Measurements from ENCODE around the gene KRT7. TPM values are rescaled to one million over a fixed set of nuclear protein-coding genes. Genes with fewer than 3 reads are reported as not detected.
A peak's percentile ranks its signal among the peaks of the same experiment; 100 is the strongest.

The KRT7 gene
- total RNA-seq, 1 experiment from 2014 or later, result 10.0 TPM

DNA sequence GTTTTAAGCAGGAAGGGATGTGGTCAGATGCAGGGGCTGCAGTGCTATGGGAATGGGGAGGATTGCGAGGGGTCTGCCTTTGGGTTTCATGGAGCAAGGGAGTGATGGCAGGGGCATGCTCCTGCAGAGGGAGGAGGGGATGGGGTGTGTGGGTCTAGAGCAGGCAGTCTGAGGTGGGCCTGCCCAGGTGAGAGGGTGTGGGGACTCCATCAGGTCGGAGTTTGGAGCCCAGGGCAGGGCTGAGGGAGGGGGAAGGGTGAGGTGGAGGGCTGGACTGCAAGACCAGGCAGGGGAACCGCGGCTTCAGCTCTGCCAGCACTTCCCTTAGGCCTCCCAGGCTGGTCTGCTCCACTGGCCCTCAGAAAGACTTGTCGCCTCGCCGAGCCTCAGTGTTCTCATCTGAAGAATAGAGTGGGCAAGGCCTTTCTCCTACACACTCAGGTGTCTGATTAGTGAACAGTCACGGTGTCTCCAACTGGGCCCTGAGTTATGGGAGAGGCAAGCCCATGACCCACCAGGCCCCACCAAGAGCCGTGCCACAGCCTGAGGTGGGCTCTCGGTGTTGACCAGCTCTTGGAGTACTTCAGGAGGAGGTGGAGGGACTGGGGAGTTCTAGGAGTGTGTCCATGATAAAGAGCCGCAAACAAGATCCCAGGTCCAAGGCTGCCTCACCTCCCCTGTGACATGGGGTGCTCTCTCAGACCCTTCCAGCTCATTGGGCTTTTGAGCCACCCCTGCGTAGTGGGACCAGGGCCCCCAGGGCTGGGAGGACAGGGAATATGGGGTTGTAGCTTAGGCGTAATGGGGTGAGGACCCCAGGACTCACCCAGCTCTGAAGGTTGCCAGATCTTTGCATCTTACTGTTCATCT lies 21.1 kb upstream of the KRT7 start:
- Histone ChIP-seq H3K9ac (ENCODE audit: extremely low read depth, insufficient read length, low read length) (no peak overlapping the region), H4K91ac (ENCODE audit: insufficient read length, low read depth, low read length) (no peak overlapping the region), H2BK5ac (ENCODE audit: insufficient read length, low read length) (no peak overlapping the region), H3K9me3 (ENCODE audit: control insufficient read depth, low read depth, low read length) (no peaks in the 10 kb centered on the region), H3K4me1 (ENCODE audit: insufficient read depth, low read length) (no peaks in the 10 kb centered on the region), H2BK12ac (ENCODE audit: insufficient read length, low read depth, low read length) (no peak overlapping the region), H3K23ac (ENCODE audit: insufficient read length, low read depth, low read length) (no peak overlapping the region), H3K4ac (ENCODE audit: low read depth, low read length) (no peak overlapping the region), H3T11ph (ENCODE audit: low read length) (no peak overlapping the region), H3K27me3 (ENCODE audit: insufficient read depth, low read length) (no peaks in the 10 kb centered on the region), H2BK15ac (ENCODE audit: low read depth, low read length) (no peak overlapping the region), H2BK20ac (ENCODE audit: low read depth, low read length, poor library complexity, severe bottlenecking) (no peak overlapping the region), H3K23me2 (ENCODE audit: insufficient read length, low read depth, low read length, poor library complexity, severe bottlenecking) (no peaks in the 10 kb centered on the region), H2AFZ (ENCODE audit: low read length) (no peak overlapping the region), H3K79me1 (ENCODE audit: insufficient read depth, low read depth, low read length, poor library complexity, severe bottlenecking) (no peaks in the 10 kb centered on the region), H4K20me1 (ENCODE audit: control insufficient read depth, insufficient read depth, insufficient read length) (no peaks in the 10 kb centered on the region), H3K4me2 (ENCODE audit: insufficient read depth, insufficient read length, low read length) (no peak overlapping the region), H4K8ac (replicated peaks; ENCODE audit: insufficient read length, low read depth, low read length) (no peak overlapping the region), H2BK120ac (ENCODE audit: low read depth, low read length, poor library complexity, severe bottlenecking) (no peak overlapping the region), H3K14ac (ENCODE audit: insufficient read depth, low read length) (no peak overlapping the region), H4K5ac (ENCODE audit: insufficient read length, low read depth, low read length) (no peak overlapping the region), H2AK5ac (ENCODE audit: insufficient read length, low read length) (no peak overlapping the region), H3K27ac (ENCODE audit: insufficient read length, low read depth, low read length) (no peak overlapping the region), H3K79me2 (ENCODE audit: insufficient read depth, low read length) (no peaks in the 10 kb centered on the region), H3K56ac (ENCODE audit: insufficient read length, low read depth, low read length) (no peak overlapping the region), H3K18ac (ENCODE audit: insufficient read length, low read depth, low read length) (no peak overlapping the region)
- Mint-ChIP-seq H3K4me3 (no peak overlapping the region), H3K36me3 (ENCODE audit: insufficient read depth in 1 of 3, low read depth in 3 of 3) (no peaks in the 10 kb centered on the region; a peak in 1 of 7 replicates), H3K4me1 (peaks cover 4 to 25% of the 10 kb centered on the region in 2 experiments), H3K9me3 (no peaks in the 10 kb centered on the region), H3K27ac (peak overlapping the region in 1 of 3 experiments; percentile 8; a peak in 1 of 7 replicates), H3K27me3 (ENCODE audit: low read depth) (peaks cover 10% of the 10 kb centered on the region)
- WGBS (ENCODE audit: extremely low coverage, insufficient read length, low lambda C conversion rate), result no CpG with 5 or more reads among the region's 13 CpGs
- DNase-seq, result no peak
- TF ChIP-seq, protein P1, sequence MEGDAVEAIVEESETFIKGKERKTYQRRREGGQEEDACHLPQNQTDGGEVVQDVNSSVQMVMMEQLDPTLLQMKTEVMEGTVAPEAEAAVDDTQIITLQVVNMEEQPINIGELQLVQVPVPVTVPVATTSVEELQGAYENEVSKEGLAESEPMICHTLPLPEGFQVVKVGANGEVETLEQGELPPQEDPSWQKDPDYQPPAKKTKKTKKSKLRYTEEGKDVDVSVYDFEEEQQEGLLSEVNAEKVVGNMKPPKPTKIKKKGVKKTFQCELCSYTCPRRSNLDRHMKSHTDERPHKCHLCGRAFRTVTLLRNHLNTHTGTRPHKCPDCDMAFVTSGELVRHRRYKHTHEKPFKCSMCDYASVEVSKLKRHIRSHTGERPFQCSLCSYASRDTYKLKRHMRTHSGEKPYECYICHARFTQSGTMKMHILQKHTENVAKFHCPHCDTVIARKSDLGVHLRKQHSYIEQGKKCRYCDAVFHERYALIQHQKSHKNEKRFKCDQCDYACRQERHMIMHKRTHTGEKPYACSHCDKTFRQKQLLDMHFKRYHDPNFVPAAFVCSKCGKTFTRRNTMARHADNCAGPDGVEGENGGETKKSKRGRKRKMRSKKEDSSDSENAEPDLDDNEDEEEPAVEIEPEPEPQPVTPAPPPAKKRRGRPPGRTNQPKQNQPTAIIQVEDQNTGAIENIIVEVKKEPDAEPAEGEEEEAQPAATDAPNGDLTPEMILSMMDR (conservative IDR thresholded peaks at IDR 0.05), result no peak
